ENCODE results near the gene MIGA2. TPM values are rescaled to one million over a fixed set of nuclear protein-coding genes. Genes with fewer than 3 reads are reported as not detected.

Gene MIGA2
- total RNA-seq, 2 experiments from 2014 or later, result 53.2 to 56.9 TPM

- Mint-ChIP-seq H3K27me3 (no peaks in the 10 kb centered on the region), H3K27ac (no peak overlapping the region), H3K9me3 (no peaks in the 10 kb centered on the region), H3K4me3 (no peak overlapping the region), H3K36me3 (ENCODE audit: low read depth) (peaks cover 35% of the 10 kb centered on the region), H3K4me1 (ENCODE audit: low read depth) (no peaks in the 10 kb centered on the region)
- no peak overlapping the region for H3K4me3 ChIP-seq (ENCODE audit: low read length)
- ChIA-PET CTCF (no interaction called here), POLR2A (interaction anchor here (0.6 kb wide), 1 partner anchor 98 kb away, joined by 3 read pairs; no protein-coding TSS in a partner anchor)
- H3K27ac ChIP-seq (ENCODE audit: low read depth in 1 of 2, low read length in 2 of 2), result no peak overlapping the region
- H3K36me3 ChIP-seq (ENCODE audit: insufficient read depth, low read length), result peaks cover 50% of the 10 kb centered on the region
- intact Hi-C loops (cut with DNase I, micrococcal nuclease), result no loop called here
- DNase-seq, result no peak
- H3K9me3 ChIP-seq (ENCODE audit: control insufficient read depth in 1 of 2, insufficient read depth in 1 of 2, low read length in 2 of 2), result no peaks in the 10 kb centered on the region
- no peak for TF ChIP-seq CTCF (IDR thresholded peaks at IDR 0.05)
- H3K4me1 ChIP-seq (ENCODE audit: insufficient read depth, low read length), result peaks cover 3% of the 10 kb centered on the region
- no peak for ATAC-seq (ENCODE audit: poor library complexity)
- H3K27me3 ChIP-seq (ENCODE audit: control insufficient read depth in 1 of 2, insufficient read depth in 2 of 2, low read length in 2 of 2), result no peaks in the 10 kb centered on the region
These were observed 52.8 kb downstream of the MIGA2 start for GRCh38 chr9:129089246-129089645.

DNA sequence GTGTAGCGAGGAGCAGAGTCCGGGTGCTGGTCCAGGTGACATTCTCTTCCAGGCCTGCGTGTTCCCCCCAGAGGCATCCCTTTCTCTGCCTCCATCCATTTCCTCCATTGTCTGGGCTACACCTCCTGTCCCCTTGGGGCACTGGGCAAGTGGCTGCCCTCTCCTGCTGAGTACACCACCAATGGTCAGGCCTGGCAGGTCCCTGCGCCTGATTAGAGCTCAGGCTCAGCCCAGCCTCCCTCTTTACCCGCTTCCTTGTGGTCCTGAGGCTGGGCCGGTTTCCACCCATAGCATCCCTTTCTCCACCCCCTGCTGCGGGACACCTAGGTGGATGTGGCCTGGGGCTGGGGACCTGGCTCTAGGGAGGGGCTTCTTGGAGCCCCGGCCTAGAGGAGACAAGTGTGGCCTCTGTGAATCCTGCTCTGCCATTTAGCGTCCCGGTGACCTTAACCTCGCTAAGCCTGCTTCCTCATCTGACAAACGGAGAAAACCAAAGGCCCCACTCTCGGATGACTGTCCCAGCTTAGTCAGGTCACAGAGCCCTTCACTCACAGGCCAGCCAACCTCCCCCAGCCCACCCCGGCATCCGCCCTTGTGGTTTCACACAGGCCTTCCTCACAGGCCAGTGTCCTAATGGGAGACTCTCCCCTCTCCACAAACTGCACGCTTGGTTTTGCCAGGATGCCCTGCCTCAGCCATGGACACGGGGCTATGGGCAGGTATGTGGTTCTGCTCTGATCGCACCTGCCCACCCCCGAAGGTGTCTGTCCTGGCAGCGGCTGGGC is 57.4 kb downstream of the MIGA2 start:
- Mint-ChIP-seq H3K9me3 (no peaks in the 10 kb centered on the region), H3K36me3 (ENCODE audit: low read depth) (peaks cover 14% of the 10 kb centered on the region), H3K4me1 (ENCODE audit: low read depth) (no peaks in the 10 kb centered on the region), H3K4me3 (no peak overlapping the region), H3K27me3 (no peaks in the 10 kb centered on the region), H3K27ac (no peak overlapping the region)
- no peak for ATAC-seq (ENCODE audit: poor library complexity)
- no peaks in the 10 kb centered on the region for H3K27me3 ChIP-seq (ENCODE audit: control insufficient read depth in 1 of 2, insufficient read depth in 2 of 2, low read length in 2 of 2)
- H3K4me1 ChIP-seq (ENCODE audit: insufficient read depth, low read length), result no peaks in the 10 kb centered on the region
- CTCF ChIA-PET, result no interaction called here
- H3K9me3 ChIP-seq (ENCODE audit: control insufficient read depth in 1 of 2, insufficient read depth in 1 of 2, low read length in 2 of 2), result no peaks in the 10 kb centered on the region
- no peak for DNase-seq
- H3K36me3 ChIP-seq (ENCODE audit: insufficient read depth, low read length), result peaks cover 16% of the 10 kb centered on the region
- no peak overlapping the region for H3K4me3 ChIP-seq (ENCODE audit: low read length)
- POLR2A ChIA-PET, result interaction anchor here (1.9 kb wide), 1 partner anchor 13 kb away, joined by 4 read pairs; the partner anchor contains the start of gene DOLPP1
- intact Hi-C loops (cut with DNase I, micrococcal nuclease), result no loop called here
- TF ChIP-seq CTCF (IDR thresholded peaks at IDR 0.05), result no peak
- no peak overlapping the region for H3K27ac ChIP-seq (ENCODE audit: low read depth in 1 of 2, low read length in 2 of 2)

DNA sequence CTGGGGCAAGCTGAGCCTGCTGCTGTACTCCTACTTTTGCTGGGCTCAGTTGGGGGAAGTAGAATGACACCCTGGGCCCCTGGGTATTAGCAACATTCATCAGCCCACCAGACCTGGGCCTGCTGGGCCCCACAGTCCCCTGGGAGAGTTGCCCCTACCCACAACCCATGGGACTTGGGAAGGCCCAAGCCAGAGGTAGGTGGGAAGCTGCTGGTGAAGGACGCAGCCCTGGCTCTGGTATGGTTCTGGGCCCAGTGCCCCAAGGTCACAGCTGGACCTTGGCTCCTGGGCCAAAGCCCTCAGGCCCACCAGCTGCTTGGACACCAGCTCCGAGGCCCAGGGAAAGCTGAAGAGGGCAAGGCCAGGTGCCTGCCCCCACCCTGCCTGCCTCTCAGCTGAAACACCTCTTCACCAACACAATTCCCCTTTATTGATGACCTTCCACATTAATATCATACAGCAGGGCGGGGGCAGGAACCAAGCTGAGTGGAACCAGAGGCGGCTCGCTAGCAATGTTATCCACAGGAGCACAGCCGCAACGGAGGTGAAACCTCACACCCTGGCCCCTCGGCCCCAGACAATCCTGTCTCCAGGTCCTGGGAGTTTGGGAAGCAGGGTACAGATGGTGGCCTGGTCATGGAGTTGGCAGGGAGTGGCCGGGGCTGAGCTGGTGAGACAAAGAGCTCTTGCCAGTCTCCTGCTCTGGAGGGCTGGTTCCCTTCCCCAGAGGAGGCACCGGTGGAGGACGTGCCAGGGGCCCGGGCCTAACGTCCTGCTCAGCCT is 58.2 kb downstream of the MIGA2 start:
- Mint-ChIP-seq H3K4me1 (ENCODE audit: low read depth) (no peaks in the 10 kb centered on the region), H3K9me3 (no peaks in the 10 kb centered on the region), H3K4me3 (no peak overlapping the region), H3K36me3 (ENCODE audit: low read depth) (peaks cover 10% of the 10 kb centered on the region), H3K27me3 (no peaks in the 10 kb centered on the region), H3K27ac (no peak overlapping the region)
- ChIA-PET POLR2A (interaction anchor here (1.9 kb wide), 1 partner anchor 13 kb away, joined by 4 read pairs; the partner anchor contains the start of gene DOLPP1), CTCF (no interaction called here)
- DNase-seq (no peak), ATAC-seq (ENCODE audit: poor library complexity) (no peak)
- TF ChIP-seq CTCF (IDR thresholded peaks at IDR 0.05), result no peak
- Histone ChIP-seq H3K4me1 (ENCODE audit: insufficient read depth, low read length) (no peaks in the 10 kb centered on the region), H3K9me3 (ENCODE audit: control insufficient read depth in 1 of 2, insufficient read depth in 1 of 2, low read length in 2 of 2) (no peaks in the 10 kb centered on the region), H3K27me3 (ENCODE audit: control insufficient read depth in 1 of 2, insufficient read depth in 2 of 2, low read length in 2 of 2) (no peaks in the 10 kb centered on the region), H3K36me3 (ENCODE audit: insufficient read depth, low read length) (peaks cover 8% of the 10 kb centered on the region), H3K27ac (ENCODE audit: low read depth in 1 of 2, low read length in 2 of 2) (no peak overlapping the region), H3K4me3 (ENCODE audit: low read length) (no peak overlapping the region)
- intact Hi-C loops (cut with DNase I, micrococcal nuclease), result no loop called here
